Ovary (tissue), 9 donors: ENCODE results near the gene THADA. TPM values are rescaled to one million over a fixed set of nuclear protein-coding genes. Genes with fewer than 3 reads are reported as not detected.
A peak's percentile ranks its signal among the peaks of the same experiment; 100 is the strongest.

ENCODE experiments used
- DNase-seq, 5 donors: peaks; one replicate each; pipeline ENCODE4 v3.0.0-alpha.2; 2019 to 2020
- H3K27ac ChIP-seq, 2 donors: fragments of 200-600 bp; one replicate each; pipeline versions ENCODE4 v1.5.1 to v1.8.0; 2019 to 2022
- H3K27me3 ChIP-seq: fragments of 200-600 bp; one replicate; pipeline ENCODE4 v1.8.0; 2022
- H3K36me3 ChIP-seq: fragments of 200-600 bp; sonication (generic); one replicate; pipeline ENCODE4 v1.5.1; 2019
- H3K4me1 ChIP-seq: one replicate; pipeline ENCODE4 v1.8.1; 2013; ENCODE audit warnings: mild to moderate bottlenecking, moderate library complexity; ENCODE audit not compliant: insufficient read depth
- H3K4me3 ChIP-seq: fragments of 200-600 bp; sonication (generic); one replicate; pipeline ENCODE4 v1.5.1; 2017
- H3K9me3 ChIP-seq, 2 donors: fragments of 200-600 bp in 1 of 2; sonication (generic) in 1 of 2; one replicate each; pipeline versions ENCODE4 v1.5.1 to v1.8.1; 2013 to 2019; ENCODE audit warnings: mild to moderate bottlenecking in 1 of 2, moderate library complexity in 1 of 2
- CTCF ChIP-seq, 3 donors: fragments of 450-650 bp in 2 of 3; fragments of 200-600 bp in 1 of 3; IDR thresholded peaks; one replicate each; pipeline versions ENCODE4 v1.5.1 to v1.8.0; 2016 to 2022; ENCODE audit warnings: antibody characterized with exemption in 3 of 3, mild to moderate bottlenecking in 1 of 3
- EP300 ChIP-seq: sonication (generic); formaldehyde crosslinking; IDR thresholded peaks from one replicate; pipeline ENCODE4 v1.6.1; 2017; ENCODE audit warnings: antibody characterized with exemption
- POLR2A ChIP-seq: fragments of 450-650 bp; IDR thresholded peaks from one replicate; pipeline ENCODE4 v1.6.1; 2017; ENCODE audit warnings: antibody characterized with exemption, mild to moderate bottlenecking, moderate library complexity
- WGBS, 3 donors: extraction: QIAGEN DNeasy Blood & Tissue Kit in 1 of 3; methylation state at CpG; one replicate each; pipeline versions ENCODE4 v1.1.5 to v1.1.7; 2013 to 2017; 5-methylcytosine and 5-hydroxymethylcytosine counted together
- intact Hi-C, 4 donors: fragments of 100-400 bp; cut with DNase I; formaldehyde crosslinking; loops; one replicate each; pipeline versions ENCODE4 v1.11.0 to v1.15.1; 2022 to 2023
- polyA plus RNA-seq, 2 donors: library from polyadenylated mRNA; stranded (reverse); fragments of 200-250 nt in 1 of 2; fragments of 350-450 nt in 1 of 2; fragmentation: Illumina TruSeq in 1 of 2; extraction: RNeasy Lipid Tissue Mini Kit (QIAGEN cat#74804) in 1 of 2; gene quantifications; one replicate each; pipeline ENCODE4 v1.2.3, GENCODE V29; 2013 to 2014
- total RNA-seq, 7 donors: library from RNA; depleted of rRNA in 2 of 7; stranded (reverse); fragments of >200 nt in 2 of 7; fragmentation: NEBNext Ultra II Directional in 3 of 7; extraction: Animal tissue kit (Norgen Biotek cat#: 25700) in 3 of 7; gene quantifications; one replicate each; pipeline versions ENCODE4 v1.1.0 to v1.2.4, GENCODE V29; 2016 to 2023
- donor health status: DM: no; HTN: no; CAD: no; lungs with moderate emphysema.
- donor health status: DM: no; HTN: no; CAD: no.
- donor health status: Bipolar disorder and iron deficiency.
- donor health status: DM: yes; HTN: yes; CAD: no.
- donor health status: DM: no; HTN: no; CAD: no.
- donor health status: DM: yes; HTN: yes; CAD: no.

The THADA gene
- total and polyA plus RNA-seq, 9 donors, result 14.0 to 46.8 (median 28.6) TPM

DNA sequence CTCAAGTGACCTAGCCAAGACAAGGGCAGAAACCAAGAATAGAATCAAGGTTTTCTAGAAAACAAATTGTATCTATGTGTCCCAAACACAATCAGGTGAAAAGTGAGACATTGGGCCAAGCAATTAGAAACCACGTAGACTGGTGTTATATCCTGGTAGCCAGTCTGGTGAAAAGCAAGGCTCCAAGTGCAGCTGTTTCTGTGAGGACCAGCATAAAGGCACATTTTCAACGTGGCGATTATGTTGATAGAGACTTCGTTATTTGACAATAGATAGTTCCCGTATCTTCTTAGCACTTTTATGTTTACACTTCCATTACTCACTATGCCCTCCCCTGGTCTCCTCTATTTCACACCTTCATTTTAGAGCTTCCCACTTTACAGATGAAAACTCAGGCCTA is 266.2 kb downstream of the THADA start:
- Histone ChIP-seq H3K27me3 (no peaks in the 10 kb centered on the region), H3K36me3 (no peaks in the 10 kb centered on the region), H3K27ac (peak overlapping the region; percentile 42 to 67), H3K4me3 (no peak overlapping the region), H3K9me3 (no peaks in the 10 kb centered on the region), H3K4me1 (peaks cover 30% of the 10 kb centered on the region)
- WGBS, 3 donors, result 35 to 48% (median 48%) methylated on average over 5 of the region's 5 CpGs
- no peak for DNase-seq
- intact Hi-C loops, result loop anchor here in 1 of 4 donors (10.0 kb wide), 3 partner anchors 65 to 355 kb away; no protein-coding TSS in a partner anchor
- TF ChIP-seq POLR2A (no peak), CTCF (IDR thresholded peaks at IDR 0.05) (no peak), EP300 (no peak)

- no peak for DNase-seq
- TF ChIP-seq POLR2A (no peak), EP300 (no peak), CTCF (IDR thresholded peaks at IDR 0.05) (no peak)
- intact Hi-C loops, result loop anchor here in 1 of 4 donors (10.0 kb wide), 1 partner anchor 136 kb away; no protein-coding TSS in a partner anchor
- WGBS, 3 donors, result 56 to 79% (median 74%) methylated on average over 3 of the region's 3 CpGs
- no peaks in the 10 kb centered on the region for H3K27me3 ChIP-seq
- no peaks in the 10 kb centered on the region for H3K36me3 ChIP-seq
- H3K4me3 ChIP-seq, result no peak overlapping the region
- no peaks in the 10 kb centered on the region for H3K9me3 ChIP-seq
- H3K27ac ChIP-seq, result peak overlapping the region in 1 of 2 donors; percentile 67
- H3K4me1 ChIP-seq, result peaks cover 32% of the 10 kb centered on the region
Observed at GRCh38 chr2:43328832-43329231, 267.0 kb downstream of the THADA start.

DNA sequence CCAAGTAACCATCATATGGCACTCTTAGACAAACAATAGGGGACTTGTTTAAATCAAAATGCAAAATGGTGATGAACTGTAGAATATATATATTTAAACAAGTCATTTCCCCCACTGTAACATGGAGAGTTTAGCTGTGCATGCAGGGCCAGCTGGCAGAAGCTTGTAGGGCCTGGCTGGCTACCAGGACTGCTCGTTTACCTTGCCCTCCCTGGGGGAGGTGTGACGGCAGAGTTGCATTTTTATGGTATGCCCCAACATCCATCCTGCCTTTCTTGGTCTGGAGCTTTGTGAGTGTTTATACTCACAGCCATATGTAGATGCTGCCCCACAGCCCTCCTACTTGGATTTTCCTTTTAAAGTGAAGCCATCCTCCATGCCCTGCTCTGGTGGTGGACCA is 267.7 kb downstream of the THADA start:
- TF ChIP-seq POLR2A (no peak), EP300 (no peak), CTCF (IDR thresholded peaks at IDR 0.05) (no peak)
- intact Hi-C loops, result loop anchor here in 1 of 4 donors (10.0 kb wide), 1 partner anchor 137 kb away; no protein-coding TSS in a partner anchor
- Histone ChIP-seq H3K27ac (peak overlapping the region in 1 of 2 donors; percentile 67), H3K4me3 (no peak overlapping the region), H3K36me3 (no peaks in the 10 kb centered on the region), H3K27me3 (no peaks in the 10 kb centered on the region), H3K9me3 (no peaks in the 10 kb centered on the region), H3K4me1 (peaks cover 33% of the 10 kb centered on the region)
- 51 to 60% (median 52%) methylated on average over 2 of the region's 2 CpGs for WGBS, 3 donors
- no peak for DNase-seq

DNA sequence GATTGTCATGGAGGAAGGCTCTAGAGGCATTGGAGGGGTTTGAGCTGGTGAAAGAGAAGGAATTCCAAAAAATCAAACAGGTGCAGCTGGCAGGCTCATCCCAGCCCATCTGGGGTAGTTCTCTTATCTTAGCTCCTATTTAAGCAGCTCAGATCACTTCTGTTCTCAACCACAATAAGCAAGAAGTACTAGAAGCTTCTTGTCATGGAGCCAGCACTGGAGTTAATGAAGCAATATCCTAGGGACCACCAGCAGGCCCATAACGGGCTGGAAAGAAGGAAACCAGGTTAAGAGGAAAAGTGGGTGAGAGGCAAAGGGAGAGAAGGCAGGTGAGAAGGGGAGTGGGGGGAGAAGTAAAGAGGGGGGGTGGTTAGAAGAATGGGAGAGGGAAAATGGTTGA is 268.7 kb downstream of the THADA start:
- no peak overlapping the region for H3K4me3 ChIP-seq
- intact Hi-C loops, result loop anchor here in 1 of 4 donors (10.0 kb wide), 1 partner anchor 138 kb away; no protein-coding TSS in a partner anchor
- no peaks in the 10 kb centered on the region for H3K9me3 ChIP-seq
- no peak overlapping the region for H3K27ac ChIP-seq
- no peaks in the 10 kb centered on the region for H3K36me3 ChIP-seq
- no peak for DNase-seq
- H3K27me3 ChIP-seq, result no peaks in the 10 kb centered on the region
- WGBS, 3 donors, result 50 to 76% (median 58%) methylated on average over 1 of the region's 1 CpG
- TF ChIP-seq POLR2A, result no peak
- no peak for TF ChIP-seq CTCF (IDR thresholded peaks at IDR 0.05)
- TF ChIP-seq EP300, result no peak
- H3K4me1 ChIP-seq, result peaks cover 27% of the 10 kb centered on the region
